Pancreas (tissue), 10 donors: ENCODE results near the gene PTPRD. TPM values are rescaled to one million over a fixed set of nuclear protein-coding genes. Genes with fewer than 3 reads are reported as not detected.

Experiments used
- ATAC-seq, 4 donors: fragments of 200-7000 bp; cut with Tn5 transposase; one replicate each; pipeline versions ENCODE4 v1.8.0 to v1.9.1; 2020; ENCODE audit warnings: mild to moderate bottlenecking in 4 of 4, moderate library complexity in 4 of 4
- DNase-seq, 6 donors: peaks; one replicate each; pipeline ENCODE4 v3.0.0-alpha.2; 2020
- FAIRE-seq: peaks from 2 replicates; lab custom pipeline; 2012; peaks lifted over from hg19 to GRCh38; lab: Jason Lieb, UNC
- H3K27ac ChIP-seq, 4 donors: fragments of 200-600 bp; sonication (generic); 1 replicate in 3 of 4; 2 replicates in 1 of 4; pipeline versions ENCODE4 v1.5.0 to v1.8.0; 2020
- H3K27me3 ChIP-seq, 4 donors: fragments of 200-600 bp; one replicate each; pipeline ENCODE4 v1.8.0; 2021
- H3K36me3 ChIP-seq, 3 donors: fragments of 200-600 bp; sonication (generic) in 1 of 3; one replicate each; pipeline versions ENCODE4 v1.5.0 to v1.8.0; 2020 to 2021
- H3K4me1 ChIP-seq, 3 donors: fragments of 200-600 bp; one replicate each; pipeline ENCODE4 v1.8.0; 2021
- H3K4me3 ChIP-seq, 4 donors: fragments of 200-600 bp; sonication (generic) in 2 of 4; one replicate each; pipeline versions ENCODE4 v1.5.0 to v1.8.0; 2020 to 2021
- H3K9me3 ChIP-seq, 4 donors: fragments of 200-600 bp; one replicate each; pipeline ENCODE4 v1.8.0; 2021
- WGBS, 2 donors: extraction: QIAGEN DNeasy Blood & Tissue Kit; methylation state at CpG; one replicate each; pipeline ENCODE4 v1.1.7; 2013; 5-methylcytosine and 5-hydroxymethylcytosine counted together
- intact Hi-C, 3 donors: fragments of 100-400 bp; cut with DNase I; formaldehyde crosslinking; loops; one replicate each; pipeline versions ENCODE4 v1.11.1 to v1.14.2; 2022
- polyA plus RNA-seq, 2 donors: library from polyadenylated mRNA; stranded (reverse); fragments of 200-250 nt; gene quantifications; one replicate each; pipeline ENCODE4 v1.2.3, GENCODE V29; 2013
- total RNA-seq, 6 donors: library from RNA; stranded (reverse); fragmentation: NEBNext Ultra II Directional in 4 of 6; extraction: Animal tissue kit (Norgen Biotek cat#: 25700) in 4 of 6; gene quantifications; one replicate each; pipeline versions ENCODE4 v1.2.1 to v1.2.4, GENCODE V29; 2021 to 2023
- TF ChIP-seq, protein P1 (sequence below), 4 donors: fragments of 200-600 bp; sonication (generic) in 3 of 4; IDR thresholded peaks; one replicate each; pipeline versions ENCODE4 v1.5.0 to v1.8.0; 2021; ENCODE audit warnings: antibody characterized with exemption in 4 of 4
- donor health status: healthy with polysubstance abuse.
- donor health status: DM: no; HTN: no; CAD: no; lungs with moderate emphysema.
- donor health status: DM: no; HTN: no; CAD: no.
- donor health status: control.
- donor health status: control.
- donor health status: Bipolar disorder and iron deficiency.
- donor health status: DM: yes; HTN: yes; CAD: no.
- donor health status: DM: no; HTN: no; CAD: no.
- donor health status: DM: no; HTN: no; CAD: no.
- donor health status: DM: yes; HTN: yes; CAD: no.

The PTPRD gene
- total and polyA plus RNA-seq, 8 donors, result 2.1 to 21.7 (median 5.1) TPM

DNA sequence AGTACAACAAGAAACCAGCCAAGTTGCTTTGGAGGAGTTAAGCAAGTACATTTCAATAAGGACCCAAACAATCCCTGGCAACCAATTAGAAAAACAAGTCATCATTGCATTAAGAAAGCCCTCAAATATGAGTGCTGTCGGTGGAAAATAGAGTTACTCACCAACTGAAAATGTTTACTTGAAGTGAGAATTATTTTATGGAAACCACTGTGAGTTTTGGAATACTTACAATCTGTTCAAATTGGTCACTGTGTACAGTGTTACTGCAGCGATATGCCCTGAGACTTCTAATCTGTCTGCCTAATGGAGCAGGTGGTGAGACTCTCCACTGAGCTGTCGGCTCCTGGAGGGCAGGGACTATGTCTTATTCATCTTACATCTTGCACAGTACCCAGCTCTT is 1740.0 kb downstream of the PTPRD start:
- FAIRE-seq, result no peak
- Histone ChIP-seq H3K4me3 (no peak overlapping the region), H3K4me1 (no peaks in the 10 kb centered on the region), H3K27me3 (no peaks in the 10 kb centered on the region), H3K9me3 (no peaks in the 10 kb centered on the region), H3K36me3 (no peaks in the 10 kb centered on the region), H3K27ac (no peak overlapping the region)
- no peak for ATAC-seq
- 44 to 47% methylated on average over 3 of the region's 3 CpGs for WGBS, 2 donors
- intact Hi-C loops, result no loop called here
- no peak for DNase-seq
- TF ChIP-seq, protein P1, sequence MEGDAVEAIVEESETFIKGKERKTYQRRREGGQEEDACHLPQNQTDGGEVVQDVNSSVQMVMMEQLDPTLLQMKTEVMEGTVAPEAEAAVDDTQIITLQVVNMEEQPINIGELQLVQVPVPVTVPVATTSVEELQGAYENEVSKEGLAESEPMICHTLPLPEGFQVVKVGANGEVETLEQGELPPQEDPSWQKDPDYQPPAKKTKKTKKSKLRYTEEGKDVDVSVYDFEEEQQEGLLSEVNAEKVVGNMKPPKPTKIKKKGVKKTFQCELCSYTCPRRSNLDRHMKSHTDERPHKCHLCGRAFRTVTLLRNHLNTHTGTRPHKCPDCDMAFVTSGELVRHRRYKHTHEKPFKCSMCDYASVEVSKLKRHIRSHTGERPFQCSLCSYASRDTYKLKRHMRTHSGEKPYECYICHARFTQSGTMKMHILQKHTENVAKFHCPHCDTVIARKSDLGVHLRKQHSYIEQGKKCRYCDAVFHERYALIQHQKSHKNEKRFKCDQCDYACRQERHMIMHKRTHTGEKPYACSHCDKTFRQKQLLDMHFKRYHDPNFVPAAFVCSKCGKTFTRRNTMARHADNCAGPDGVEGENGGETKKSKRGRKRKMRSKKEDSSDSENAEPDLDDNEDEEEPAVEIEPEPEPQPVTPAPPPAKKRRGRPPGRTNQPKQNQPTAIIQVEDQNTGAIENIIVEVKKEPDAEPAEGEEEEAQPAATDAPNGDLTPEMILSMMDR (IDR thresholded peaks at IDR 0.05), result no peak

DNA sequence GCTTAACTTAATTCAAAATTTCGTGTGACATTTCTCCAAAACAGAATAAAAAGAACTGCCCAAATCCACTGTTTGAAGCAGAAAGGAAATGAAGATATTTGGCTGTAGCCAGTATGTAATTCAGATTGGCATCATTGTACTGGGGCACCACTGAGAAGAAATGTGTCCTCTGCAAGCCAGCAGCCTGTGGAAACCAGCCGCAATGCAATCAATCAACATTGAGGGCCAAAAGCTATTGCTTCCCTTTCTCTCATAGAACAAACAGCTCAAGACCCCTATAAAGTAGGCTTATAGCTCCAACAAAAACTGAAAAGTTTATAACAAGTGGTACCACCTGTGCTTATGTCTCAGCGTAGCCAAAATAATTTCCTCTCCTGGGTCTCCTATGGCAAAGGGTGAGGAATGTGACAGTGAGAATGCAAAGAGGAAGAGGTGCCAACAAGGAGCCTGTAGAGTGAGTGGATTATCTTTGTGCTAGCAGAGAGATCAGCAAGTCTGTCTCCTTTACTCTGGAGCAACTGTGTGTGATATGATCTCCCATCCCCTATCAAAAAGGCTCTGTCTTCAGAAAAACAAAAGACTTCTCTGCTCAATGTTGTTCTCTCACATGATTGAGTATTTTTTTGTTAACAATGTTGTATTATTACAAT is 1740.9 kb downstream of the PTPRD start:
- H3K4me3 ChIP-seq, result no peak overlapping the region
- TF ChIP-seq, protein P1 (IDR thresholded peaks at IDR 0.05), result no peak
- no peak for DNase-seq
- no peaks in the 10 kb centered on the region for H3K9me3 ChIP-seq
- intact Hi-C loops, result no loop called here
- no peaks in the 10 kb centered on the region for H3K36me3 ChIP-seq
- H3K27me3 ChIP-seq, result no peaks in the 10 kb centered on the region
- H3K27ac ChIP-seq, result no peak overlapping the region
- FAIRE-seq, result no peak
- 70 to 71% methylated on average over 3 of the region's 3 CpGs for WGBS, 2 donors
- ATAC-seq, result no peak
- H3K4me1 ChIP-seq, result no peaks in the 10 kb centered on the region

DNA sequence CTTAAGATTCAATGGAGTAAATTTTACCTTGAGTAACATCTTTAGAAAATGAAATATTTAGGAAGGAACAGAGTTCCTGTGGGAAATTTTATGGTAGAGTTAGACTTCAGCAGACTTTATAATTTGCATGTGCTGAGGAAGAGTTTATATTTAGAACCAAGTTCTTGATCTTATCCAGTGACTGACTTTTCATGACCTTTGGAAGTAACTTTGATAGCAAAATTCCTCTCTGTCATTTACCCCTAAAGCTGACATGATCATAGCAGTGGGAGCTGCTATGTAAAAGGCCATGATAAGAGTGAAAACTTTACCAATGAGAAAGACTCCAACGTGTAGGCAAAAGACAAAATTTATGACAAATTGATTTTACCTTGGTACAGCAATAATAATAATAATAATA is 1741.4 kb downstream of the PTPRD start:
- TF ChIP-seq, protein P1 (IDR thresholded peaks at IDR 0.05), result no peak
- ATAC-seq, result no peak
- Histone ChIP-seq H3K4me1 (no peaks in the 10 kb centered on the region), H3K9me3 (no peaks in the 10 kb centered on the region), H3K4me3 (no peak overlapping the region), H3K27me3 (no peaks in the 10 kb centered on the region), H3K27ac (no peak overlapping the region), H3K36me3 (no peaks in the 10 kb centered on the region)
- no peak for DNase-seq
- intact Hi-C loops, result no loop called here
- WGBS, 2 donors, result 47 to 54% methylated on average over 1 of the region's 1 CpG
- no peak for FAIRE-seq

GRCh38 chr9:8869812-8870211 is 1743.0 kb downstream of the PTPRD start:
- Histone ChIP-seq H3K4me1 (no peaks in the 10 kb centered on the region), H3K27me3 (no peaks in the 10 kb centered on the region), H3K4me3 (no peak overlapping the region), H3K9me3 (no peaks in the 10 kb centered on the region), H3K36me3 (no peaks in the 10 kb centered on the region), H3K27ac (no peak overlapping the region)
- intact Hi-C loops, result no loop called here
- 73 to 84% methylated on average over 3 of the region's 3 CpGs for WGBS, 2 donors
- FAIRE-seq (no peak), ATAC-seq (no peak), DNase-seq (no peak)
- TF ChIP-seq, protein P1 (IDR thresholded peaks at IDR 0.05), result no peak

GRCh38 chr9:8868632-8869031 is 1744.2 kb downstream of the PTPRD start:
- DNase-seq (no peak), FAIRE-seq (no peak), ATAC-seq (no peak)
- Histone ChIP-seq H3K27me3 (no peaks in the 10 kb centered on the region), H3K9me3 (no peaks in the 10 kb centered on the region), H3K4me1 (no peaks in the 10 kb centered on the region), H3K4me3 (no peak overlapping the region), H3K36me3 (no peaks in the 10 kb centered on the region), H3K27ac (no peak overlapping the region)
- WGBS, 2 donors, result 68 to 94% methylated on average over 1 of the region's 1 CpG
- TF ChIP-seq, protein P1 (IDR thresholded peaks at IDR 0.05), result no peak
- intact Hi-C loops, result no loop called here
